ENCODE results near the gene INAFM1. TPM values are rescaled to one million over a fixed set of nuclear protein-coding genes. Genes with fewer than 3 reads are reported as not detected.

The INAFM1 gene
- total and polyA plus RNA-seq, 9 of the 15 experiments (the other 6 are each of a cell fraction or from before 2014, with no cell fraction given): 0.71 to 30.9 (median 3.1) TPM

GRCh38 chr19:47310819-47311218 is 36.1 kb downstream of the INAFM1 start (continued):
- TF ChIP-seq KLF16 (IDR thresholded peaks at IDR 0.05): no peak
- TF ChIP-seq CREB1 (IDR thresholded peaks at IDR 0.05): no peak
- no peak for TF ChIP-seq CREB1 (CRISPR knock-in tag; IDR thresholded peaks at IDR 0.05)
- TF ChIP-seq, protein P1, sequence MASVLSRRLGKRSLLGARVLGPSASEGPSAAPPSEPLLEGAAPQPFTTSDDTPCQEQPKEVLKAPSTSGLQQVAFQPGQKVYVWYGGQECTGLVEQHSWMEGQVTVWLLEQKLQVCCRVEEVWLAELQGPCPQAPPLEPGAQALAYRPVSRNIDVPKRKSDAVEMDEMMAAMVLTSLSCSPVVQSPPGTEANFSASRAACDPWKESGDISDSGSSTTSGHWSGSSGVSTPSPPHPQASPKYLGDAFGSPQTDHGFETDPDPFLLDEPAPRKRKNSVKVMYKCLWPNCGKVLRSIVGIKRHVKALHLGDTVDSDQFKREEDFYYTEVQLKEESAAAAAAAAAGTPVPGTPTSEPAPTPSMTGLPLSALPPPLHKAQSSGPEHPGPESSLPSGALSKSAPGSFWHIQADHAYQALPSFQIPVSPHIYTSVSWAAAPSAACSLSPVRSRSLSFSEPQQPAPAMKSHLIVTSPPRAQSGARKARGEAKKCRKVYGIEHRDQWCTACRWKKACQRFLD (CRISPR knock-in tag; IDR thresholded peaks at IDR 0.05): no peak
- no peak for TF ChIP-seq FOSL1 (tag; conservative IDR thresholded peaks at IDR 0.05)
- TF ChIP-seq MAFG (tag; conservative IDR thresholded peaks at IDR 0.05): no peak
- no peak for TF ChIP-seq ZNF444 (CRISPR knock-in tag; IDR thresholded peaks at IDR 0.05)
- TF ChIP-seq MCM5 (IDR thresholded peaks at IDR 0.05; ENCODE audit: low read depth): no peak
- TF ChIP-seq CGGBP1 (CRISPR knock-in tag; IDR thresholded peaks at IDR 0.05): no peak
- TF ChIP-seq, protein P2, sequence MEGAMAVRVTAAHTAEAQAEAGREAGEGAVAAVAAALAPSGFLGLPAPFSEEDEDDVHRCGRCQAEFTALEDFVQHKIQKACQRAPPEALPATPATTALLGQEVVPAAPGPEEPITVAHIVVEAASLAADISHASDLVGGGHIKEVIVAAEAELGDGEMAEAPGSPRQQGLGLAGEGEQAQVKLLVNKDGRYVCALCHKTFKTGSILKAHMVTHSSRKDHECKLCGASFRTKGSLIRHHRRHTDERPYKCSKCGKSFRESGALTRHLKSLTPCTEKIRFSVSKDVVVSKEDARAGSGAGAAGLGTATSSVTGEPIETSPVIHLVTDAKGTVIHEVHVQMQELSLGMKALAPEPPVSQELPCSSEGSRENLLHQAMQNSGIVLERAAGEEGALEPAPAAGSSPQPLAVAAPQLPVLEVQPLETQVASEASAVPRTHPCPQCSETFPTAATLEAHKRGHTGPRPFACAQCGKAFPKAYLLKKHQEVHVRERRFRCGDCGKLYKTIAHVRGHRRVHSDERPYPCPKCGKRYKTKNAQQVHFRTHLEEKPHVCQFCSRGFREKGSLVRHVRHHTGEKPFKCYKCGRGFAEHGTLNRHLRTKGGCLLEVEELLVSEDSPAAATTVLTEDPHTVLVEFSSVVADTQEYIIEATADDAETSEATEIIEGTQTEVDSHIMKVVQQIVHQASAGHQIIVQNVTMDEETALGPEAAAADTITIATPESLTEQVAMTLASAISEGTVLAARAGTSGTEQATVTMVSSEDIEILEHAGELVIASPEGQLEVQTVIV (CRISPR knock-in tag; IDR thresholded peaks at IDR 0.05; ENCODE audit: borderline replicate concordance): no peak
- TF ChIP-seq CBX2 (IDR thresholded peaks at IDR 0.05; ENCODE audit: insufficient read depth, low read length, poor library complexity, severe bottlenecking): no peak
- TF ChIP-seq KHSRP (IDR thresholded peaks at IDR 0.05): no peak
- TF ChIP-seq RREB1 (CRISPR knock-in tag; IDR thresholded peaks at IDR 0.05): no peak
- no peak for TF ChIP-seq ZNF23 (CRISPR knock-in tag; IDR thresholded peaks at IDR 0.05)
- TF ChIP-seq ZNF3 (CRISPR knock-in tag; IDR thresholded peaks at IDR 0.05): no peak
- no peak for TF ChIP-seq ZNF707 (CRISPR knock-in tag; conservative IDR thresholded peaks at IDR 0.05)
- no peak for TF ChIP-seq POLR3G (IDR thresholded peaks at IDR 0.05; ENCODE audit: extremely low read depth, insufficient read length, insufficient replicate concordance)
- no peak for TF ChIP-seq ZFP91 (CRISPR knock-in tag; IDR thresholded peaks at IDR 0.05)
- no peak for TF ChIP-seq SP1 (CRISPR knock-in tag; IDR thresholded peaks at IDR 0.05)

Measured in K562 (cell line).